GM20000 (cell line): ENCODE measurements around the gene VAV3.

Source experiments
- DNase-seq: peaks from one replicate; pipeline ENCODE4 v3.0.0; 2012; ENCODE audit warnings: low spot score
- CTCF ChIP-seq: IDR thresholded peaks from 2 replicates; pipeline ENCODE4 v1.5.1; 2012; ENCODE audit warnings: mild to moderate bottlenecking, control low read depth; ENCODE audit errors: extremely low read depth, missing control alignments

The VAV3 gene

GRCh38 chr1:107981277-107981676 lies 16.3 kb upstream of the VAV3 start:
- no peak for TF ChIP-seq CTCF
- DNase-seq, result no peak

- no peak for TF ChIP-seq CTCF
- no peak for DNase-seq
Observed at GRCh38 chr1:107979926-107980325, 14.9 kb upstream of the VAV3 start.

GRCh38 chr1:107979088-107979487 lies 14.1 kb upstream of the VAV3 start:
- DNase-seq, result no peak
- TF ChIP-seq CTCF, result no peak

GRCh38 chr1:107976836-107977235 lies 11.9 kb upstream of the VAV3 start:
- no peak for DNase-seq
- no peak for TF ChIP-seq CTCF

- no peak for DNase-seq
- no peak for TF ChIP-seq CTCF
Observed at GRCh38 chr1:107976431-107976830, 11.5 kb upstream of the VAV3 start.

- no peak for TF ChIP-seq CTCF
- no peak for DNase-seq
Observed at GRCh38 chr1:107975851-107976250, 10.9 kb upstream of the VAV3 start.

- no peak for DNase-seq
- no peak for TF ChIP-seq CTCF
Observed at GRCh38 chr1:107974090-107974489, 9.1 kb upstream of the VAV3 start.
